A549 (cell line): Measurements from ENCODE around the gene PSPN. TPM values are rescaled to one million over a fixed set of nuclear protein-coding genes. Genes with fewer than 3 reads are reported as not detected.
A peak's percentile ranks its signal among the peaks of the same experiment; 100 is the strongest.
"Not testable (repeated sequence)": the region's sequence is repeated elsewhere in the genome, so short reads cannot be mapped to it uniquely, and the experiment has no call there.

Experiments used
- ATAC-seq, 2 experiments: fragments of 200-7000 bp in 1 of 2; fragments of >200 bp in 1 of 2; cut with Nextera tagmentation in 1 of 2; cut with Tn5 transposase in 1 of 2; 3 replicates each; pipeline versions ENCODE4 v1.8.0 to v1.9.1; 2018 to 2020; ENCODE audit warnings: mild to moderate bottlenecking in 1 of 2, moderate library complexity in 1 of 2
- CTCF ChIA-PET: fragments of 300-600 bp; sonication (Branson Sonifier 250); formaldehyde crosslinking; extraction: SDS; loops from one replicate; lab custom pipeline; 2021; ENCODE audit warnings: antibody characterized with exemption, inconsistent platforms; lab: Yijun Ruan, JAX
- POLR2A ChIA-PET: fragments of 350-600 bp; formaldehyde crosslinking; extraction: SDS; loops from one replicate; lab custom pipeline; 2021; ENCODE audit warnings: antibody characterized with exemption, inconsistent platforms; lab: Yijun Ruan, JAX
- DNase-seq, 2 experiments: peaks; one replicate each; pipeline versions ENCODE4 v3.0.0 to v3.0.0-alpha.2; 2011 to 2016; ENCODE audit warnings: low read depth in 1 of 2, low spot score in 1 of 2
- FAIRE-seq: peaks from 2 replicates; lab custom pipeline; 2011; peaks lifted over from hg19 to GRCh38; lab: Jason Lieb, UNC
- H3K27ac ChIP-seq, 2 experiments: fragments of >200 bp; sonication (Bioruptor Twin); formaldehyde crosslinking; 3 replicates each; pipeline ENCODE4 v1.5.1; 2016 to 2017
- H3K4me1 ChIP-seq: fragments of >200 bp; sonication (Bioruptor Twin); formaldehyde crosslinking; 3 replicates; pipeline ENCODE4 v1.6.1; 2016
- H3K4me2 ChIP-seq: fragments of >200 bp; sonication (Bioruptor Twin); formaldehyde crosslinking; 3 replicates; pipeline ENCODE4 v1.6.1; 2016
- H3K4me3 ChIP-seq: fragments of >200 bp; sonication (Bioruptor Twin); formaldehyde crosslinking; 3 replicates; pipeline ENCODE4 v1.5.1; 2016
- H3K9me3 ChIP-seq: fragments of >200 bp; sonication (Bioruptor Twin); formaldehyde crosslinking; 3 replicates; pipeline ENCODE4 v1.6.1; 2016
- CBX8 ChIP-seq: fragments of 200-600 bp; sonication (generic); IDR thresholded peaks from 2 replicates; pipeline ENCODE4 v1.6.1; 2016
- CHD2 ChIP-seq: fragments of 150-350 bp; IDR thresholded peaks from 2 replicates; pipeline ENCODE4 v1.6.1; 2014; ENCODE audit warnings: low read length; ENCODE audit not compliant: partially characterized antibody
- EHF ChIP-seq: fragments of 250-450 bp; sonication (Bioruptor Pico); IDR thresholded peaks from 2 replicates; pipeline ENCODE4 v1.5.0; 2020; ENCODE audit warnings: mild to moderate bottlenecking
- GATA3 ChIP-seq: IDR thresholded peaks from 2 replicates; pipeline ENCODE4 v1.6.1; 2012; ENCODE audit warnings: borderline replicate concordance
- HDAC2 ChIP-seq: fragments of 200-600 bp; sonication (generic); IDR thresholded peaks from 2 replicates; pipeline ENCODE4 v1.6.1; 2016
- HEYL ChIP-seq: fragments of 250-450 bp; sonication (Bioruptor Pico); IDR thresholded peaks from 2 replicates; pipeline ENCODE4 v1.8.0; 2021; ENCODE audit warnings: mild to moderate bottlenecking, moderate library complexity
- HOXB13 ChIP-seq: fragments of 250-450 bp; sonication (Bioruptor Pico); IDR thresholded peaks from 2 replicates; pipeline ENCODE4 v1.5.0; 2020; ENCODE audit warnings: low read depth, mild to moderate bottlenecking, moderate library complexity
- JUNB ChIP-seq: fragments of >200 bp; sonication (Bioruptor Twin); formaldehyde crosslinking; IDR thresholded peaks from 2 replicates; pipeline ENCODE4 v1.6.1; 2016
- KDM5A ChIP-seq: fragments of 200-600 bp; sonication (generic); IDR thresholded peaks from 2 replicates; pipeline ENCODE4 v1.6.1; 2016; ENCODE audit warnings: antibody characterized with exemption, mild to moderate bottlenecking
- NFE2L2 ChIP-seq: fragments of 150-350 bp; conservative IDR thresholded peaks from 2 replicates; pipeline ENCODE4 v1.6.1; 2014; ENCODE audit warnings: low read length
- PHF8 ChIP-seq: fragments of 200-600 bp; sonication (generic); IDR thresholded peaks from 2 replicates; pipeline ENCODE4 v1.6.1; 2016; ENCODE audit warnings: low read depth, mild to moderate bottlenecking, antibody characterized with exemption, moderate library complexity, borderline replicate concordance
- POLR2A ChIP-seq: IDR thresholded peaks from 2 replicates; pipeline ENCODE4 v1.6.1; 2012; ENCODE audit warnings: mild to moderate bottlenecking, low read length
- POLR2AphosphoS2 ChIP-seq: conservative IDR thresholded peaks from 2 replicates; pipeline ENCODE4 v1.6.1; 2012; ENCODE audit warnings: low read length, improper control_type of control experiment, inconsistent platforms
- SMC3 ChIP-seq: fragments of >200 bp; sonication (Bioruptor Twin); formaldehyde crosslinking; IDR thresholded peaks from 3 replicates; pipeline ENCODE4 v1.6.1; 2018; ENCODE audit warnings: inconsistent platforms
- SREBF2 ChIP-seq: fragments of 450-650 bp; IDR thresholded peaks from 2 replicates; pipeline ENCODE4 v1.6.1; 2014; ENCODE audit warnings: mild to moderate bottlenecking, moderate library complexity
- TFCP2L1 ChIP-seq: fragments of 250-450 bp; sonication (Bioruptor Pico); IDR thresholded peaks from 2 replicates; pipeline ENCODE4 v1.5.0; 2021; ENCODE audit warnings: mild to moderate bottlenecking
- ZC3H11A ChIP-seq: fragments of 450-650 bp; IDR thresholded peaks from 2 replicates; pipeline ENCODE4 v1.6.1; 2014; ENCODE audit warnings: antibody characterized with exemption, mild to moderate bottlenecking
- ZSCAN20 ChIP-seq: fragments of 250-450 bp; sonication (Bioruptor Pico); IDR thresholded peaks from 2 replicates; pipeline ENCODE4 v1.8.0; 2022; ENCODE audit warnings: mild to moderate bottlenecking, moderate library complexity
- WGBS: methylation state at CpG from one replicate; pipeline ENCODE4 v1.1.6; 2017; ENCODE audit errors: missing lambda C conversion rate; 5-methylcytosine and 5-hydroxymethylcytosine counted together
- polyA plus RNA-seq, 4 experiments: library from polyadenylated mRNA; depleted of rRNA in 3 of 4; stranded (reverse); fragments of >200 nt; fragmentation: RNase III in 1 of 4; extraction: RNeasy Plus Mini Kit Qiagen cat#74134 plus additional on column Dnase treatment in 1 of 4; gene quantifications; 2 replicates in 3 of 4; 3 replicates in 1 of 4; pipeline ENCODE4 v1.2.3, GENCODE V29; 2011 to 2017
- TF ChIP-seq, protein P1 (sequence below): fragments of 150-350 bp; IDR thresholded peaks from 2 replicates; pipeline ENCODE4 v1.6.1; 2014; ENCODE audit warnings: low read depth, mild to moderate bottlenecking, low read length
- TF ChIP-seq, protein P2 (sequence below): IDR thresholded peaks from 2 replicates; pipeline ENCODE4 v1.6.1; 2012
- TF ChIP-seq, protein P3 (sequence below): fragments of 250-450 bp; sonication (Bioruptor Pico); IDR thresholded peaks from 2 replicates; pipeline ENCODE4 v1.5.0; 2020; ENCODE audit warnings: low read depth, mild to moderate bottlenecking, moderate library complexity
- TF ChIP-seq, protein P4 (sequence below): fragments of 450-650 bp; IDR thresholded peaks from 2 replicates; pipeline ENCODE4 v1.6.1; 2014; ENCODE audit warnings: antibody characterized with exemption

The PSPN gene
- polyA plus RNA-seq, 2 of the 4 experiments (the other 2 are of a cell fraction): 0.34 to 0.71 TPM

DNA sequence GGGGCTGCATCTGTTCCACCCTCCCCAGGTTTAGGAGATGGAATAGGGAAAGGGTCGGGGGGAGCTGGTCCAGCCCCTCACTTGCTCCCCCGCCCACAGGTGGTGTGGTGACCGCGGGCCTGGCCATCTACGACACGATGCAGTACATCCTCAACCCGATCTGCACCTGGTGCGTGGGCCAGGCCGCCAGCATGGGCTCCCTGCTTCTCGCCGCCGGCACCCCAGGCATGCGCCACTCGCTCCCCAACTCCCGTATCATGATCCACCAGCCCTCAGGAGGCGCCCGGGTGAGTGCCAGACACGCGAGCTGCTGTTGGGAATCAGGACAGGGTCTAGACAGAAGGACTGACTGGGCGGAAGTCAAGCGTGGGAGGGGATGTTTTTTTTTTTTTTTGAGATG lies 11.4 kb downstream of the PSPN start:
- H3K9me3 ChIP-seq: no peaks in the 10 kb centered on the region
- no peak for DNase-seq
- H3K4me1 ChIP-seq: peaks cover 7% of the 10 kb centered on the region; the same call in 1 of the 3 replicates
- H3K4me2 ChIP-seq: no peak overlapping the region
- POLR2A ChIA-PET: interaction anchor here (1.0 kb wide), 1 partner anchor 8 kb away, joined by 4 read pairs; the partner anchor contains the start of gene ALKBH7
- TF ChIP-seq SREBF2: no peak
- H3K27ac ChIP-seq: no peak overlapping the region
- H3K4me3 ChIP-seq: no peak overlapping the region
- no peak for FAIRE-seq
- CTCF ChIA-PET: interaction anchor here (1.2 kb wide), 1 partner anchor 238 kb away, joined by 3 read pairs; no protein-coding TSS in a partner anchor
- no peak for ATAC-seq
- WGBS: 94% methylated on average over 16 of the region's 21 CpGs

DNA sequence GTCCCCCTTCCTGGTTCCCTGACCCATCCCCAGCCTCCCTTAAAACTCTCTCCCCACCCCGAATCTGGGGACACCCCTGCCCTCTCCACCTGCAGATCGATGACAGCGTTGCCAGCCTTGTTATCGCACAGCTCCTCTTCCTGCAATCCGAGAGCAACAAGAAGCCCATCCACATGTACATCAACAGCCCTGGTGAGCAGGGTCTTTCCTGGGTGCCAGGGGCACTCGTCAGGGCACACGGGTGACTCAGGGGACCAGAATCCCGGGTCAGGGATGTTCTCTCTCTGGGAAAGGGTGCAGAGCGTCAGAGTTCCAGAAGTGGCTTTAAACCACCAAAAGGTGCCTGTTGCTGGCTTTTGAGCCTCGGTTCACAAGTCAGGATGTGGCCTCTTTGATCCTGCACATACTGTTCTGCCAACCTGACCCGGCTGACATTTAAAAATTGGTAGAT lies 13.4 kb downstream of the PSPN start:
- FAIRE-seq (no peak), DNase-seq (no peak), ATAC-seq (no peak)
- peak overlapping the region; percentile 92 to 93 for H3K27ac ChIP-seq
- ChIA-PET POLR2A (interaction anchor here (2.3 kb wide), 1 partner anchor 10 kb away, joined by 16 read pairs; the partner anchor contains the start of gene ALKBH7), CTCF (no interaction called here)
- peak overlapping the region; percentile 73 for H3K4me3 ChIP-seq
- no peaks in the 10 kb centered on the region for H3K9me3 ChIP-seq
- peaks cover 7% of the 10 kb centered on the region; the same call in 1 of the 3 replicates for H3K4me1 ChIP-seq
- H3K4me2 ChIP-seq: peak overlapping the region; percentile 94
- 48% methylated on average over 7 of the region's 11 CpGs for WGBS
- TF ChIP-seq SMC3 (no peak), ZC3H11A (no peak), HEYL (CRISPR knock-in tag) (no peak), JUNB (no peak), KDM5A (no peak), POLR2A (no peak), HDAC2 (no peak), PHF8 (no peak), TFCP2L1 (CRISPR knock-in tag) (no peak), ZSCAN20 (CRISPR knock-in tag) (no peak), GATA3 (no peak), EHF (CRISPR knock-in tag) (no peak), CHD2 (no peak), HOXB13 (CRISPR knock-in tag) (no peak), POLR2AphosphoS2 (no peak)
- TF ChIP-seq, protein P1, sequence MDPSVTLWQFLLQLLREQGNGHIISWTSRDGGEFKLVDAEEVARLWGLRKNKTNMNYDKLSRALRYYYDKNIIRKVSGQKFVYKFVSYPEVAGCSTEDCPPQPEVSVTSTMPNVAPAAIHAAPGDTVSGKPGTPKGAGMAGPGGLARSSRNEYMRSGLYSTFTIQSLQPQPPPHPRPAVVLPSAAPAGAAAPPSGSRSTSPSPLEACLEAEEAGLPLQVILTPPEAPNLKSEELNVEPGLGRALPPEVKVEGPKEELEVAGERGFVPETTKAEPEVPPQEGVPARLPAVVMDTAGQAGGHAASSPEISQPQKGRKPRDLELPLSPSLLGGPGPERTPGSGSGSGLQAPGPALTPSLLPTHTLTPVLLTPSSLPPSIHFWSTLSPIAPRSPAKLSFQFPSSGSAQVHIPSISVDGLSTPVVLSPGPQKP: no peak
- TF ChIP-seq, protein P2, sequence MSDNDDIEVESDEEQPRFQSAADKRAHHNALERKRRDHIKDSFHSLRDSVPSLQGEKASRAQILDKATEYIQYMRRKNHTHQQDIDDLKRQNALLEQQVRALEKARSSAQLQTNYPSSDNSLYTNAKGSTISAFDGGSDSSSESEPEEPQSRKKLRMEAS: no peak
- TF ChIP-seq, protein P3, sequence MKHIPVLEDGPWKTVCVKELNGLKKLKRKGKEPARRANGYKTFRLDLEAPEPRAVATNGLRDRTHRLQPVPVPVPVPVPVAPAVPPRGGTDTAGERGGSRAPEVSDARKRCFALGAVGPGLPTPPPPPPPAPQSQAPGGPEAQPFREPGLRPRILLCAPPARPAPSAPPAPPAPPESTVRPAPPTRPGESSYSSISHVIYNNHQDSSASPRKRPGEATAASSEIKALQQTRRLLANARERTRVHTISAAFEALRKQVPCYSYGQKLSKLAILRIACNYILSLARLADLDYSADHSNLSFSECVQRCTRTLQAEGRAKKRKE (CRISPR knock-in tag): no peak

DNA sequence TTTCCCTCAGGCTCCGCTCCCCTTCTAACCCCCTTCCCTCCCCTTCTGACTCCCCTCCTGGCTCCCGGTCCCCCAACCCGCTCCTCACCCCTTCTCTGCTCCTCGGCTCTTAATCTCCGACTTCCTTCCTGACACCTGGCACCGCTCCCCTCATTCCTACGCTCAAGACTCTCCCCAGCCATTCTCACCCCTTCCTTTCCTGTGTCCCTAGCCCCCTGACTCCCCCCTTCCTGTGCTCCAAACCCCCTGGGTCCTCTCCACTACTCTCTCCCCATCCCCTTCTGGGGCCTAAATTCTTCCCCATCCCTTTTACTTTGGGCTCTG lies 13.7 kb downstream of the PSPN start:
- H3K27ac ChIP-seq: peak overlapping the region; percentile 92 to 93
- H3K9me3 ChIP-seq: no peaks in the 10 kb centered on the region
- H3K4me1 ChIP-seq: peaks cover 7% of the 10 kb centered on the region; the same call in 1 of the 3 replicates
- H3K4me2 ChIP-seq: peak overlapping the region; percentile 94
- no peak for DNase-seq
- TF ChIP-seq SMC3 (no peak), NFE2L2 (no peak), CBX8 (no peak), HEYL (CRISPR knock-in tag) (no peak)
- TF ChIP-seq, protein P4, sequence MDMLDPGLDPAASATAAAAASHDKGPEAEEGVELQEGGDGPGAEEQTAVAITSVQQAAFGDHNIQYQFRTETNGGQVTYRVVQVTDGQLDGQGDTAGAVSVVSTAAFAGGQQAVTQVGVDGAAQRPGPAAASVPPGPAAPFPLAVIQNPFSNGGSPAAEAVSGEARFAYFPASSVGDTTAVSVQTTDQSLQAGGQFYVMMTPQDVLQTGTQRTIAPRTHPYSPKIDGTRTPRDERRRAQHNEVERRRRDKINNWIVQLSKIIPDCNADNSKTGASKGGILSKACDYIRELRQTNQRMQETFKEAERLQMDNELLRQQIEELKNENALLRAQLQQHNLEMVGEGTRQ: no peak
- 2% methylated on average over 5 of the region's 7 CpGs for WGBS
- ATAC-seq: no peak; a peak in 1 of 6 replicates
- ChIA-PET POLR2A (interaction anchor here (2.3 kb wide), 1 partner anchor 11 kb away, joined by 16 read pairs; the partner anchor contains the start of gene ALKBH7), CTCF (no interaction called here)
- H3K4me3 ChIP-seq: peak overlapping the region; percentile 73
- no peak for FAIRE-seq

DNA sequence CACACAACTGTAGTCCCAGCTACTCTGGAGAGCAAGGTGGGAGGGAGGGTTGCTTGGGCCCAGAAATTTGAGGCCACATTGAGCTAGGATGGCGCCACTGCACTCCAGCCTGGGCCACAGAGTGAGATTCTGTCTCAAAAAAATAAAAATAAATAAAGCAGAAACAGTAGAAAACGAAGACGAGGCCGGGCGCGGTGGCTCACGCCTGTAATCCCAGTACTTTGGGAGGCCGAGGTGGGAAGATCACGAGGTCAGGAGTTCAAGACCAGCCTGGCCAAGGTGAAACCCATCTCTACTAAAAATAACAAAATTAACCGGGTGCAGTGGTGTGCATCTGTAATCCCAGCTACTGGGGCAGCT lies 14.9 kb downstream of the PSPN start:
- Histone ChIP-seq H3K4me3 (peak overlapping the region; percentile 73; the same call in 1 of the 3 replicates), H3K4me2 (peak overlapping the region; percentile 94; the same call in 2 of the 3 replicates), H3K27ac (peak overlapping the region; percentile 46 to 93; a peak in 4 of 6 replicates)
- not testable (repeated sequence) for DNase-seq, H3K9me3 ChIP-seq, FAIRE-seq, ATAC-seq, H3K4me1 ChIP-seq
- POLR2A ChIA-PET: interaction anchor here (0.7 to 2.3 kb wide), 3 partner anchors 9 to 64 kb away, joined by 3 to 16 read pairs (median 6); partner anchors contain the start of genes ALKBH7 and KHSRP
- WGBS: 72% methylated on average over 10 of the region's 10 CpGs
- CTCF ChIA-PET: interaction anchor here (1.6 kb wide), 1 partner anchor 80 kb away, joined by 3 read pairs; no protein-coding TSS in a partner anchor

DNA sequence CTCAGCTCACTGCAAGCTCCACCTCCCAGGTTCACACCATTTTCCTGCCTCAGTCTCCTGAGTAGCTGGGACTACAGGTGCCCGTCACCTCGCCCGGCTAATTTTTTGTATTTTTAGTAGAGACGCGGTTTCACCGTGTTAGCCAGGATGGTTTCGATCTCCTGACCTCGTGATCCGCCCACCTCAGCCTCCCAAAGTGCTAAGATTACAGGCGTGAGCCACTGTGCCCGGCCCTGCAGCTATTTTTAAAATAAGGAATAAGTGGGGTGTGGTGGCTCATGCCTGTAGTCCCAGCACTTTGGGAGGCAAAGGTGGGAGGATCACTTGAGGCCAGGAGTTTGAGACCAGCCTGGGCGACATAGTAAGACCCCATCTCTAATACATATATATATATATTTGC lies 15.3 kb downstream of the PSPN start:
- H3K9me3 ChIP-seq, H3K27ac ChIP-seq, DNase-seq, H3K4me1 ChIP-seq, H3K4me2 ChIP-seq, POLR2A ChIA-PET, FAIRE-seq, H3K4me3 ChIP-seq, ATAC-seq: not testable (repeated sequence)
- 86% methylated on average over 12 of the region's 12 CpGs for WGBS
- CTCF ChIA-PET: interaction anchor here (1.6 kb wide), 1 partner anchor 80 kb away, joined by 3 read pairs; no protein-coding TSS in a partner anchor
